Lung (tissue), 12 donors: ENCODE data around the gene C5orf63. TPM values are rescaled to one million over a fixed set of nuclear protein-coding genes. Genes with fewer than 3 reads are reported as not detected.

Experiments used
- ATAC-seq: fragments of 200-7000 bp; cut with Tn5 transposase; one replicate; pipeline ENCODE4 v1.9.1; 2020; ENCODE audit warnings: moderate number of reproducible peaks; ENCODE audit not compliant: insufficient read depth, low FRiP score
- DNase-seq, 3 donors: peaks; one replicate each; pipeline ENCODE4 v3.0.0-alpha.2; 2013 to 2017
- H3K27ac ChIP-seq, 2 donors: one replicate each; pipeline ENCODE4 v1.5.1; 2013; ENCODE audit warnings: mild to moderate bottlenecking in 2 of 2, moderate library complexity in 2 of 2, control low read depth in 1 of 2, inconsistent platforms in 1 of 2, low read depth in 1 of 2, low read length in 1 of 2
- H3K27me3 ChIP-seq, 3 donors: one replicate each; pipeline ENCODE4 v1.5.1; 2013; ENCODE audit warnings: low read length in 2 of 3; ENCODE audit not compliant: control insufficient read depth in 3 of 3, insufficient read depth in 3 of 3
- H3K36me3 ChIP-seq, 4 donors: one replicate each; pipeline ENCODE4 v1.5.1; 2013; ENCODE audit warnings: low read length in 4 of 4, mild to moderate bottlenecking in 1 of 4, moderate library complexity in 1 of 4; ENCODE audit not compliant: control insufficient read depth in 4 of 4, insufficient read depth in 4 of 4
- H3K4me1 ChIP-seq, 5 donors: one replicate each; pipeline ENCODE4 v1.5.1; 2013; ENCODE audit warnings: low read length in 5 of 5, mild to moderate bottlenecking in 2 of 5, moderate library complexity in 1 of 5; ENCODE audit not compliant: control insufficient read depth in 5 of 5, insufficient read depth in 5 of 5
- H3K4me3 ChIP-seq: one replicate; pipeline ENCODE4 v1.5.1; 2013; ENCODE audit warnings: mild to moderate bottlenecking, control low read depth, moderate library complexity
- H3K9ac ChIP-seq, 2 donors: one replicate each; pipeline ENCODE4 v1.5.1; 2013; ENCODE audit warnings: low read length in 2 of 2, control low read depth in 1 of 2; ENCODE audit not compliant: insufficient read depth in 1 of 2
- H3K9me3 ChIP-seq, 4 donors: one replicate each; pipeline ENCODE4 v1.5.1; 2013; ENCODE audit warnings: low read length in 3 of 4, mild to moderate bottlenecking in 1 of 4, moderate library complexity in 1 of 4; ENCODE audit not compliant: control insufficient read depth in 4 of 4, insufficient read depth in 3 of 4
- CTCF ChIP-seq: IDR thresholded peaks from 2 replicates; pipeline ENCODE4 v1.5.1; 2012; ENCODE audit warnings: mild to moderate bottlenecking; ENCODE audit errors: control extremely low read depth, extremely low read depth
- WGBS, 2 donors: extraction: QIAGEN DNeasy Blood & Tissue Kit; methylation state at CpG; one replicate each; pipeline ENCODE4 v1.1.7; 2013; 5-methylcytosine and 5-hydroxymethylcytosine counted together
- polyA plus RNA-seq, 2 donors: library from polyadenylated mRNA; stranded (reverse); fragments of 200-250 nt; gene quantifications; one replicate each; pipeline ENCODE4 v1.2.1, GENCODE V29; 2013
- total RNA-seq, 2 donors: library from RNA; depleted of rRNA in 1 of 2; stranded (reverse); fragments of >200 nt in 1 of 2; gene quantifications; one replicate each; pipeline ENCODE4 v1.2.1, GENCODE V29; 2014 to 2021
- donor health status: control.
- donor health status: control.
- donor health status: Bipolar disorder and iron deficiency.
- donor health status: healthy.
- donor health status: DM: yes; HTN: yes; CAD: no.

C5orf63 gene
- total and polyA plus RNA-seq, 4 donors = 2.7 to 9.6 (median 5.8) TPM

GRCh38 chr5:127028822-127029457 is 44.4 kb downstream of the C5orf63 start:
- Histone ChIP-seq H3K9ac (no peak overlapping the region), H3K27me3 (peaks cover 0 to 39% (median 27%) of the 10 kb centered on the region in 3 donors), H3K27ac (peak overlapping the region in 1 of 2 donors; percentile 98), H3K4me3 (peak overlapping the region; percentile 86), H3K4me1 (peaks cover 0 to 15% (median 5%) of the 10 kb centered on the region in 5 donors), H3K36me3 (no peaks in the 10 kb centered on the region), H3K9me3 (no peaks in the 10 kb centered on the region)
- TF ChIP-seq CTCF = no peak
- peak in 1 of 3 donors; percentile 19 for DNase-seq
- no peak for ATAC-seq
- 26 to 41% methylated on average over 12 of the region's 12 CpGs for WGBS, 2 donors

- no peaks in the 10 kb centered on the region for H3K9me3 ChIP-seq
- H3K9ac ChIP-seq = no peak overlapping the region
- no peak for ATAC-seq
- no peak overlapping the region for H3K4me3 ChIP-seq
- peak overlapping the region in 1 of 2 donors; percentile 58 for H3K27ac ChIP-seq
- 97 to 99% methylated on average over 1 of the region's 1 CpG for WGBS, 2 donors
- TF ChIP-seq CTCF = no peak
- H3K36me3 ChIP-seq = no peaks in the 10 kb centered on the region
- peaks cover 0 to 17% (median 5%) of the 10 kb centered on the region in 5 donors for H3K4me1 ChIP-seq
- H3K27me3 ChIP-seq = peaks cover 0 to 34% (median 21%) of the 10 kb centered on the region in 3 donors
- DNase-seq = no peak
Observed at GRCh38 chr5:127027539-127027938, 45.8 kb downstream of the C5orf63 start.

GRCh38 chr5:127026166-127026565 is 47.1 kb downstream of the C5orf63 start:
- Histone ChIP-seq H3K4me1 (peaks cover 0 to 23% (median 0%) of the 10 kb centered on the region in 5 donors), H3K36me3 (no peaks in the 10 kb centered on the region), H3K27ac (no peak overlapping the region), H3K4me3 (no peak overlapping the region), H3K9ac (no peak overlapping the region), H3K9me3 (no peaks in the 10 kb centered on the region), H3K27me3 (peaks cover 0 to 24% (median 13%) of the 10 kb centered on the region in 3 donors)
- WGBS, 2 donors = 96 to 99% methylated on average over 2 of the region's 2 CpGs
- ATAC-seq (no peak), DNase-seq (no peak)
- no peak for TF ChIP-seq CTCF
